Measurements from ENCODE around the gene PGLYRP4.

The PGLYRP4 gene

GRCh38 chr1:153342178-153342577 is 6.5 kb downstream of the PGLYRP4 start:
- Histone ChIP-seq H3K27ac (ENCODE audit: extremely low read depth, low read depth, low read length) (no peak overlapping the region), H3K4me3 (ENCODE audit: low read depth, low read length) (no peak overlapping the region), H3K4me1 (ENCODE audit: control insufficient read depth, insufficient read depth, low read length) (no peaks in the 10 kb centered on the region), H3K9me3 (ENCODE audit: control insufficient read depth, insufficient read depth, low read depth, low read length) (no peaks in the 10 kb centered on the region), H3K36me3 (ENCODE audit: control insufficient read depth in 2 of 2, insufficient read depth in 1 of 2, low read length in 2 of 2) (no peaks in the 10 kb centered on the region)
- TF ChIP-seq ZFP3 (tag by site-specific recombination; IDR thresholded peaks at IDR 0.05; ENCODE audit: low read depth) (no peak), SCRT1 (tag by site-specific recombination; IDR thresholded peaks at IDR 0.05; ENCODE audit: borderline replicate concordance) (no peak), ZNF366 (tag by site-specific recombination; conservative IDR thresholded peaks at IDR 0.05) (no peak), ZXDB (tag by site-specific recombination; IDR thresholded peaks at IDR 0.05) (no peak), ZNF394 (tag by site-specific recombination; IDR thresholded peaks at IDR 0.05; ENCODE audit: borderline replicate concordance) (no peak), ZNF707 (tag by site-specific recombination; IDR thresholded peaks at IDR 0.05) (no peak), REPIN1 (tag by site-specific recombination; IDR thresholded peaks at IDR 0.05; ENCODE audit: low read depth) (no peak), ZNF548 (tag by site-specific recombination; IDR thresholded peaks at IDR 0.05) (no peak), ZNF776 (tag by site-specific recombination; IDR thresholded peaks at IDR 0.05; ENCODE audit: borderline replicate concordance) (no peak), ZNF148 (tag by site-specific recombination; IDR thresholded peaks at IDR 0.05; ENCODE audit: borderline replicate concordance) (no peak), BCL11B (tag by site-specific recombination; IDR thresholded peaks at IDR 0.05; ENCODE audit: low read depth) (no peak), KLF7 (tag by site-specific recombination; IDR thresholded peaks at IDR 0.05; ENCODE audit: borderline replicate concordance) (no peak), ZNF341 (tag by site-specific recombination; IDR thresholded peaks at IDR 0.05; ENCODE audit: low read depth) (no peak), ZBTB48 (tag by site-specific recombination; IDR thresholded peaks at IDR 0.05) (no peak)
- TF ChIP-seq, protein P1, sequence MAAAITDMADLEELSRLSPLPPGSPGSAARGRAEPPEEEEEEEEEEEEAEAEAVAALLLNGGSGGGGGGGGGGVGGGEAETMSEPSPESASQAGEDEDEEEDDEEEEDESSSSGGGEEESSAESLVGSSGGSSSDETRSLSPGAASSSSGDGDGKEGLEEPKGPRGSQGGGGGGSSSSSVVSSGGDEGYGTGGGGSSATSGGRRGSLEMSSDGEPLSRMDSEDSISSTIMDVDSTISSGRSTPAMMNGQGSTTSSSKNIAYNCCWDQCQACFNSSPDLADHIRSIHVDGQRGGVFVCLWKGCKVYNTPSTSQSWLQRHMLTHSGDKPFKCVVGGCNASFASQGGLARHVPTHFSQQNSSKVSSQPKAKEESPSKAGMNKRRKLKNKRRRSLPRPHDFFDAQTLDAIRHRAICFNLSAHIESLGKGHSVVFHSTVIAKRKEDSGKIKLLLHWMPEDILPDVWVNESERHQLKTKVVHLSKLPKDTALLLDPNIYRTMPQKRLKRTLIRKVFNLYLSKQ (tag by site-specific recombination; IDR thresholded peaks at IDR 0.05; ENCODE audit: borderline replicate concordance), result no peak
- TF ChIP-seq, protein P2, sequence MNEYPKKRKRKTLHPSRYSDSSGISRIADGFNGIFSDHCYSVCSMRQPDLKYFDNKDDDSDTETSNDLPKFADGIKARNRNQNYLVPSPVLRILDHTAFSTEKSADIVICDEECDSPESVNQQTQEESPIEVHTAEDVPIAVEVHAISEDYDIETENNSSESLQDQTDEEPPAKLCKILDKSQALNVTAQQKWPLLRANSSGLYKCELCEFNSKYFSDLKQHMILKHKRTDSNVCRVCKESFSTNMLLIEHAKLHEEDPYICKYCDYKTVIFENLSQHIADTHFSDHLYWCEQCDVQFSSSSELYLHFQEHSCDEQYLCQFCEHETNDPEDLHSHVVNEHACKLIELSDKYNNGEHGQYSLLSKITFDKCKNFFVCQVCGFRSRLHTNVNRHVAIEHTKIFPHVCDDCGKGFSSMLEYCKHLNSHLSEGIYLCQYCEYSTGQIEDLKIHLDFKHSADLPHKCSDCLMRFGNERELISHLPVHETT (tag by site-specific recombination; IDR thresholded peaks at IDR 0.05), result no peak
- ChIA-PET POLR2A (no interaction called here), CTCF (interaction anchor here (2.4 to 3.7 kb wide), 2 partner anchors 10 to 123 kb away, joined by 6 to 18 read pairs; no protein-coding TSS in a partner anchor)

DNA sequence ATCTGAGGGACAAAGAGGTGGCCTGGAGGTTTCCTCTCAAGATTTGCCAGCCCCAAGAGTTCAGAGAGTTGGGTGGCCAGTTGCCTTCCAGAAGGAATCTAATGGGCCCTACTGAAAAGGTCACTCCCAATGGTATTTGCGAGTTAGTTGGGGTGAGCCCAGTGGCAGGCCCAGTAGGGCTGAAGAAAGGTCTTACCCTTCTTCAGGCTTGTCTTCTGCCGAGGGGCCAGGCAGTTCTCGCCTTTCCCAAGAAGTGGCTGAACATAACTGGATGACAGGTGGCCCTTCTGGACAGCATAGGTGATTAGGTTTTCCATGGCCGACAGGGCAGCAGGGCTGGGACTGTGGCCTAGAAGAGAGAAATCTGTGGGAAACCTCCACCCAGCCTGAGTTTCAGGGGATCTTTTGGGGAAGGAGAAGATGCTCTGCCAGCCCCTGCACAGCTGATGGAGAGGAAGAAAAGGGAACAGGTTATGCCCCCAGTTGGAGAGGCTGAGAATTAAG is 7.2 kb downstream of the PGLYRP4 start:
- no peaks in the 10 kb centered on the region for H3K36me3 ChIP-seq (ENCODE audit: control insufficient read depth in 2 of 2, insufficient read depth in 1 of 2, low read length in 2 of 2)
- H3K4me1 ChIP-seq (ENCODE audit: control insufficient read depth, insufficient read depth, low read length), result no peaks in the 10 kb centered on the region
- no peak overlapping the region for H3K27ac ChIP-seq (ENCODE audit: extremely low read depth, low read depth, low read length)
- ChIA-PET POLR2A (no interaction called here), CTCF (interaction anchor here (2.4 to 3.7 kb wide), 2 partner anchors 11 to 124 kb away, joined by 6 to 18 read pairs; no protein-coding TSS in a partner anchor)
- no peak overlapping the region for H3K4me3 ChIP-seq (ENCODE audit: low read depth, low read length)
- H3K9me3 ChIP-seq (ENCODE audit: control insufficient read depth, insufficient read depth, low read depth, low read length), result no peaks in the 10 kb centered on the region
- TF ChIP-seq ZBTB21 (tag by site-specific recombination; IDR thresholded peaks at IDR 0.05), result no peak
- TF ChIP-seq ZNF223 (tag by site-specific recombination; IDR thresholded peaks at IDR 0.05), result no peak
- TF ChIP-seq ZNF148 (tag by site-specific recombination; IDR thresholded peaks at IDR 0.05; ENCODE audit: borderline replicate concordance), result no peak
- no peak for TF ChIP-seq MZF1 (tag by site-specific recombination; IDR thresholded peaks at IDR 0.05; ENCODE audit: borderline replicate concordance)
- TF ChIP-seq ZNF133 (tag by site-specific recombination; IDR thresholded peaks at IDR 0.05), result no peak
- no peak for TF ChIP-seq BCL11A (tag by site-specific recombination; IDR thresholded peaks at IDR 0.05; ENCODE audit: low read depth)
- no peak for TF ChIP-seq FEZF1 (tag by site-specific recombination; IDR thresholded peaks at IDR 0.05)
- no peak for TF ChIP-seq SP2 (tag by site-specific recombination; IDR thresholded peaks at IDR 0.05)
- TF ChIP-seq ZNF391 (tag by site-specific recombination; IDR thresholded peaks at IDR 0.05; ENCODE audit: borderline replicate concordance, low read depth), result no peak
- TF ChIP-seq YY2 (tag by site-specific recombination; IDR thresholded peaks at IDR 0.05), result no peak
- TF ChIP-seq, protein P3, sequence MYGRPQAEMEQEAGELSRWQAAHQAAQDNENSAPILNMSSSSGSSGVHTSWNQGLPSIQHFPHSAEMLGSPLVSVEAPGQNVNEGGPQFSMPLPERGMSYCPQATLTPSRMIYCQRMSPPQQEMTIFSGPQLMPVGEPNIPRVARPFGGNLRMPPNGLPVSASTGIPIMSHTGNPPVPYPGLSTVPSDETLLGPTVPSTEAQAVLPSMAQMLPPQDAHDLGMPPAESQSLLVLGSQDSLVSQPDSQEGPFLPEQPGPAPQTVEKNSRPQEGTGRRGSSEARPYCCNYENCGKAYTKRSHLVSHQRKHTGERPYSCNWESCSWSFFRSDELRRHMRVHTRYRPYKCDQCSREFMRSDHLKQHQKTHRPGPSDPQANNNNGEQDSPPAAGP (tag by site-specific recombination; IDR thresholded peaks at IDR 0.05), result no peak
- TF ChIP-seq ZNF146 (tag by site-specific recombination; IDR thresholded peaks at IDR 0.05), result no peak
- TF ChIP-seq ZNF404 (tag by site-specific recombination; IDR thresholded peaks at IDR 0.05), result no peak

All from HEK293 (cell line).